Right atrium auricular region (tissue), 2 donors: ENCODE data around the gene FKRP. TPM values are rescaled to one million over a fixed set of nuclear protein-coding genes. Genes with fewer than 3 reads are reported as not detected.

ENCODE experiments used
- DNase-seq: peaks from one replicate; pipeline ENCODE4 v3.0.0-alpha.2; 2019; ENCODE audit warnings: low spot score
- H3K27ac ChIP-seq, 2 donors: fragments of 200-600 bp; sonication (generic); 1 replicate in 1 of 2; 2 replicates in 1 of 2; pipeline ENCODE4 v1.5.1; 2016 to 2019
- H3K27me3 ChIP-seq, 2 donors: fragments of 200-600 bp; sonication (generic); one replicate each; pipeline versions ENCODE4 v1.5.1 to v1.6.0; 2017 to 2019
- H3K36me3 ChIP-seq: fragments of 200-600 bp; sonication (generic); one replicate; pipeline ENCODE4 v1.5.1; 2016
- H3K4me1 ChIP-seq, 2 donors: fragments of 200-600 bp; sonication (generic); one replicate each; pipeline versions ENCODE4 v1.5.1 to v1.6.0; 2017 to 2019
- H3K4me3 ChIP-seq, 2 donors: fragments of 200-600 bp; sonication (generic); 1 replicate in 1 of 2; 2 replicates in 1 of 2; pipeline ENCODE4 v1.5.1; 2017 to 2019; ENCODE audit warnings: mild to moderate bottlenecking in 1 of 2, moderate library complexity in 1 of 2
- H3K9me3 ChIP-seq, 2 donors: fragments of 200-600 bp; sonication (generic); one replicate each; pipeline ENCODE4 v1.5.1; 2019
- total RNA-seq, 2 donors: library from RNA; depleted of rRNA; stranded (reverse); fragments of >200 nt; gene quantifications; one replicate each; pipeline ENCODE4 v1.1.0, GENCODE V29; 2016
- TF ChIP-seq, protein P1 (sequence below), 2 donors: fragments of 200-600 bp; sonication (generic); IDR thresholded peaks; one replicate each; pipeline ENCODE4 v1.5.1; 2019; ENCODE audit warnings: antibody characterized with exemption in 2 of 2

FKRP gene
- total RNA-seq, 2 donors from 2014 or later, result 20.3 to 23.8 TPM

DNA sequence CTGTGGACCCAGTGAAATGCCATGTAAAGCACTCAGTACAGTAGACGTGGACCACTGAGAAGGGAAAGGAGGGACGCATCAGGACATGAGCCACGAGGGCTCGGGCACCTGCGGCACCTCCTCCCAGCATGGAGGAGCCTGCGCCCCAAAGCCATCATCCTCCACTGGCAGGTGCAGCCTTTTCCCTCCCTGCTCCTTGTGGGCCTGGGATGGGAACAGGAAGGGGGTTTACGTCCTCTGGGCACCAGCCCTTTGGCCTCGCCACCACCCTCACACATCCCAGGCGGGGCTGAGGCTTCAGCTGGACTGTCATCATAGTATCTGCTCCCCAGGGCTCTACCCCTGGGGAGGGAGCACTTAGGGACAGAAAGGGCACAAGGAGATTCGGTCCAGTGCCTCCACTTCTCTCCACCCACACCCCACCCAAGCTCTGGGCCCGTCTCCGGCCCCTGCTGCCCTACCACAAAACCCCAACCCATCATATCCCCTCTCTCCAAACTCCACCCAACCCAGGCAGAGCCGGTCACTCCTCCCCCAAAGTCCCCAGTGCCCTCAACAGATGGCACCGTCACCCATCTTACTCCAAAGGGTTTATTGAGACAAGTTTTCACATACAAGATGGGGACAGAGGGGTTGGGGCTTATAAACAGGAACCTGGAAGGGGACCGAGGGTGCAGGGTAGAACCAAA, 26.8 kb upstream of the FKRP start:
- H3K4me1 ChIP-seq, result peaks cover 0 to 27% of the 10 kb centered on the region in 2 donors
- H3K9me3 ChIP-seq, result no peaks in the 10 kb centered on the region
- no peak overlapping the region for H3K27ac ChIP-seq
- no peak overlapping the region for H3K4me3 ChIP-seq
- TF ChIP-seq, protein P1, sequence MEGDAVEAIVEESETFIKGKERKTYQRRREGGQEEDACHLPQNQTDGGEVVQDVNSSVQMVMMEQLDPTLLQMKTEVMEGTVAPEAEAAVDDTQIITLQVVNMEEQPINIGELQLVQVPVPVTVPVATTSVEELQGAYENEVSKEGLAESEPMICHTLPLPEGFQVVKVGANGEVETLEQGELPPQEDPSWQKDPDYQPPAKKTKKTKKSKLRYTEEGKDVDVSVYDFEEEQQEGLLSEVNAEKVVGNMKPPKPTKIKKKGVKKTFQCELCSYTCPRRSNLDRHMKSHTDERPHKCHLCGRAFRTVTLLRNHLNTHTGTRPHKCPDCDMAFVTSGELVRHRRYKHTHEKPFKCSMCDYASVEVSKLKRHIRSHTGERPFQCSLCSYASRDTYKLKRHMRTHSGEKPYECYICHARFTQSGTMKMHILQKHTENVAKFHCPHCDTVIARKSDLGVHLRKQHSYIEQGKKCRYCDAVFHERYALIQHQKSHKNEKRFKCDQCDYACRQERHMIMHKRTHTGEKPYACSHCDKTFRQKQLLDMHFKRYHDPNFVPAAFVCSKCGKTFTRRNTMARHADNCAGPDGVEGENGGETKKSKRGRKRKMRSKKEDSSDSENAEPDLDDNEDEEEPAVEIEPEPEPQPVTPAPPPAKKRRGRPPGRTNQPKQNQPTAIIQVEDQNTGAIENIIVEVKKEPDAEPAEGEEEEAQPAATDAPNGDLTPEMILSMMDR (IDR thresholded peaks at IDR 0.05), result no peak
- peaks cover 40% of the 10 kb centered on the region for H3K36me3 ChIP-seq
- H3K27me3 ChIP-seq, result no peaks in the 10 kb centered on the region
- no peak for DNase-seq

DNA sequence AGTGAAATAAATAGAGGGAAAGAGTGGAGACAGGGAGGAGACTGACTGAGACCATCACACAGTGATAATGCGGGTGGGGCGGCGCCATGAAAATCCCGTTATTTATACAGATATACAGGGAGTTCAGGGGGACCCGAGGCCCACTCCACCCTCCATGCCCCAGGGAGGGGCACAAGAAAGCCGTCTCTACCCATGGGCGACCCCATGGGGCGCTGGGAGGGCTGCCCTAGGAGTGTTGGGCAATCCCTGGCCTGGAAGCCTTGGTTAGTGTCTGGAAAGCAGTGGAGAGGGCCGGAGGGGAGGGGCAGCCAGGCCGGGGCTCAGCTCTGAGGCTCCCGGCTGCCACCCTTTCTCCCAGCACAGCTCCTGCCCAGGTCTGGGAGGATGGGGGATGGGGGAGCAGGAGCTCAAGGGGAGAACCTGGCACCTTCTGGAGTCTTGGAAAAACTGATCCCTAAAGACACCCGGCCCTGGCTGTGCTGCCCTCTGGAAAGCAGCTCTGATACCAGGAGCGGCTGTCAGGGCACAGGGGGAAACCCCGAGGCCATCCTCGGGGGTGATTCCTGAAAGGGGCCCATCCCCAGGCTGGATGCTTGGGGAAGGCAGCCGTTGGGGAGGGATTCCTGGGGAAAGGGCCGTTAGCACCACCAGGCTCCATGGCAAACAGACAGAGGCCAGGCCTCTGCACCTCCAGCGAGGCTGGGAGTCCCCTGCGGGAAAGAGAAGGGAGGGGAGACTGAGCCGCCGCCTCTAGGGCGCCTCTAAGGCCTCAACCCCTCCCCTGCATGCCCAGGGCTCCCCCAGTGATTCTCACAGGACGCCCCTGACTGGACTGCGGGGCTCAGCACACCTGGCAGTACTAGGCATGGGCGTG, 26.0 kb upstream of the FKRP start:
- no peak overlapping the region for H3K4me3 ChIP-seq
- peaks cover 0 to 22% of the 10 kb centered on the region in 2 donors for H3K4me1 ChIP-seq
- H3K9me3 ChIP-seq, result no peaks in the 10 kb centered on the region
- no peaks in the 10 kb centered on the region for H3K27me3 ChIP-seq
- DNase-seq, result no peak
- H3K36me3 ChIP-seq, result peaks cover 47% of the 10 kb centered on the region
- H3K27ac ChIP-seq, result no peak overlapping the region
- TF ChIP-seq, protein P1 (IDR thresholded peaks at IDR 0.05), result no peak

DNA sequence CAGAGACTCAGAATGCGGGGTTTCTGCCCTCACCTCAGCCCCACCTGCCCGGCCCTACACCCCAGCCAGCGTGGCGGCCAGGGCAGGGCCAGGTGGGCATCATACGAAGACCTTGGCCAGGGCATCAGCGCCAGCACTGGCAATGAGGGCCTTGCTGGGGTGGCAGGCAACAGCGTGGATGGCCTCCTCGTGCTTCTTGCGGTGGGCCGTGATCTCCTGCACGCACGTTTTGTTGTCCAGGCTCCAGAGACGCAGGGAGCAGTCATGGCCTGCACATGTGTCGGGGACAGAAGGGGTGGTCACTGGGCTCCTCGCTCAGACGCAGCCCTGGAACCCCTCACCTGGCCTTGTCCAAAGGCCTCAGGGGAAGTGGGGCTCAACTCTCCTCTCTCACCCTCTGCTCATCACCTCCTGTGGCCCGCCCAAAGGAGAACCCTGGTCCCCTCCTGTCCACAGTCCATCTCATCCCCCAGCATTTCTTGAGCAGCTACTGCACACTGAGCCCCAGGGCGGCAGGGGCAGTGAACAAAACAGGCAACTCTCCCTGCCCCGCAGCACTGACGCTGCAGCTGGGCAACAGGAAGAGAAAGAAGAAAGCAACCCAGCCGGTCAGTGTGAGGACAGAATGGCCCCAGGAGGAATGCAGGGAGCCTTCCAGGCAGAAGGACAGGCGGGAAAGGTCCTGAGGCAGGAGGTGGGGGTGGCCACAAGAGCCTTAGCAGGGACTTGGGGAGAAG, 25.2 kb upstream of the FKRP start:
- Histone ChIP-seq H3K27me3 (no peaks in the 10 kb centered on the region), H3K4me1 (peaks cover 0 to 14% of the 10 kb centered on the region in 2 donors), H3K36me3 (peaks cover 55% of the 10 kb centered on the region), H3K27ac (no peak overlapping the region), H3K4me3 (no peak overlapping the region), H3K9me3 (no peaks in the 10 kb centered on the region)
- TF ChIP-seq, protein P1 (IDR thresholded peaks at IDR 0.05), result no peak
- DNase-seq, result no peak

DNA sequence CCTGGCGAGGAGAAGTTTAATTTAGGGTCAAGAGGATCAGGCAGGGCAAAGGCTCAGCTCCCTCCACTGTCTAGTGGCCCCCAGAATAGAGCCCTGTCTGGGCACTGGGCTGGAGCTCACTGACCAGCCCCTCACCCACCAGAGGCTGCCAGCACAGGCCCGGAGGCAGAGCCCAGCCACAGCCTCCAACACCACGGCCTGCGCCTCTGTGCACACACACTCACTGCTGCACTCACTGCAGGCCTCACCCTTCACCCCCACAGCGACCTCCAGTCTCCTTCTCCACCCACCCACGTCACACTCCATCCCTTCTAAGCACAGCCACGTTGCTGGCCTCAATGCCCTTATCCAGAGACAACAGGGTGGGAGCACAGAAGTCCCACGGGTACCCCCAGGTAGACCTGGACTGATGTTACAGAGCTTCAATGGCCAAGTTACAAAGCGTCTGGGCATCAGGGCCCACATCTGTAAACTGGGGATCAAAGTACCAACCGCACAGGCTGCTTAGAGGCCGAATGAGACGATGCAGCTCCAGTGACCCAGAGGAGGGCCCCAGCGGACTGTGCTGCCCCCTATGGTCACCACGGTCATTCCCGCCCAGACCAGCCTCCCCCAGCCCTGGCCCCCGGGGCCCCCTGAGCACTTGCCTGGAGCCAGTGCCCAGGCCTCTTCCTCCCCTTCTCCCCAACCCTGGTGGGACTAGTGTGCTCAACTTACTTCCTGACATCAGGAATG, 24.4 kb upstream of the FKRP start:
- DNase-seq, result no peak
- peaks cover 0 to 11% of the 10 kb centered on the region in 2 donors for H3K4me1 ChIP-seq
- no peaks in the 10 kb centered on the region for H3K9me3 ChIP-seq
- H3K27ac ChIP-seq, result no peak overlapping the region
- H3K4me3 ChIP-seq, result no peak overlapping the region
- no peaks in the 10 kb centered on the region for H3K27me3 ChIP-seq
- H3K36me3 ChIP-seq, result peaks cover 61% of the 10 kb centered on the region
- TF ChIP-seq, protein P1 (IDR thresholded peaks at IDR 0.05), result no peak

DNA sequence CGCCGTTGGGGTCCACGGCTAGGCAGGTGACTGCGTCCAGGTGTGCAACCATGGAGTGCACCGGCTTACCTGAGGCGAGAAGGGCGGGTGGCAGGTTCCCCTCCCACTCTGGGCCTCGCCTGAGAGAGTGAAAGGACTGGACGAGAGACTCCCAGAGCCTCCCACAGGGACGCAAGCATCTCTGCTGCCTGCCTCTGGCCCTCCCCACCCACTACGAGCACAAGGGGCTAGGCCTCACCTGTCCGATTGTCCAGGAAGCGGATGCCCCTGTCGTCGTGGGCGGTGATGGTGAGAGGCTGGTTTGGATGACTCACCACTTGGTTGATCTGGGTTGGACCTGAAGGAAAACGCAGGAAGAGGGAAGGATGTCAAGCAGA, 23.9 kb upstream of the FKRP start:
- TF ChIP-seq, protein P1 (IDR thresholded peaks at IDR 0.05), result no peak
- Histone ChIP-seq H3K9me3 (no peaks in the 10 kb centered on the region), H3K4me1 (peaks cover 0 to 17% of the 10 kb centered on the region in 2 donors), H3K4me3 (no peak overlapping the region), H3K27me3 (no peaks in the 10 kb centered on the region), H3K27ac (no peak overlapping the region), H3K36me3 (peaks cover 67% of the 10 kb centered on the region)
- no peak for DNase-seq
